Kidney (tissue), 14 donors: ENCODE data around the gene CBFA2T3. TPM values are rescaled to one million over a fixed set of nuclear protein-coding genes. Genes with fewer than 3 reads are reported as not detected.
A peak's percentile ranks its signal among the peaks of the same experiment; 100 is the strongest.

Experiments
- DNase-seq, 5 donors: peaks; one replicate each; pipeline ENCODE4 v3.0.0-alpha.2; 2013 to 2020
- FAIRE-seq: peaks from 2 replicates; lab custom pipeline; 2012; peaks lifted over from hg19 to GRCh38; lab: Jason Lieb, UNC
- H3K27ac ChIP-seq, 2 donors: one replicate each; pipeline ENCODE4 v1.7.0; 2013; ENCODE audit warnings: low read depth in 2 of 2, low read length in 2 of 2, inconsistent platforms in 1 of 2
- H3K27me3 ChIP-seq: one replicate; pipeline ENCODE4 v1.7.1; 2013; ENCODE audit warnings: low read length, inconsistent platforms; ENCODE audit not compliant: control insufficient read depth, insufficient read depth
- H3K36me3 ChIP-seq, 3 donors: one replicate each; pipeline versions ENCODE4 v1.7.0 to v1.7.1; 2013; ENCODE audit warnings: low read length in 3 of 3, control low read depth in 1 of 3, inconsistent platforms in 1 of 3; ENCODE audit not compliant: insufficient read depth in 3 of 3, control insufficient read depth in 2 of 3
- H3K4me1 ChIP-seq, 3 donors: one replicate each; pipeline versions ENCODE4 v1.7.0 to v1.7.1; 2013; ENCODE audit warnings: low read length in 3 of 3, inconsistent platforms in 1 of 3, low read depth in 1 of 3; ENCODE audit not compliant: control insufficient read depth in 2 of 3, insufficient read depth in 2 of 3
- H3K4me3 ChIP-seq, 3 donors: one replicate each; pipeline versions ENCODE4 v1.7.0 to v1.8.1; 2013; ENCODE audit warnings: low read length in 3 of 3, control low read depth in 1 of 3, inconsistent platforms in 1 of 3
- H3K9ac ChIP-seq, 3 donors: one replicate each; pipeline versions ENCODE4 v1.7.0 to v1.7.1; 2013; ENCODE audit warnings: low read length in 3 of 3, control low read depth in 1 of 3, inconsistent platforms in 1 of 3
- H3K9me3 ChIP-seq, 3 donors: one replicate each; pipeline versions ENCODE4 v1.7.0 to v1.7.1; 2013; ENCODE audit warnings: low read length in 3 of 3, control low read depth in 1 of 3, inconsistent platforms in 1 of 3; ENCODE audit not compliant: control insufficient read depth in 2 of 3, insufficient read depth in 1 of 3
- CTCF ChIP-seq: IDR thresholded peaks from 3 replicates; pipeline ENCODE4 v1.5.1; 2012; ENCODE audit warnings: mild to moderate bottlenecking, moderate library complexity, borderline replicate concordance; ENCODE audit not compliant: insufficient read depth; ENCODE audit errors: extremely low read depth
- intact Hi-C: fragments of 100-400 bp; cut with DNase I; formaldehyde crosslinking; loops from one replicate; pipeline ENCODE4 v1.11.1; 2022
- polyA plus RNA-seq: library from polyadenylated mRNA; stranded (reverse); fragments of 350-450 nt; fragmentation: Illumina TruSeq; extraction: RNeasy Lipid Tissue Mini Kit (QIAGEN cat#74804); gene quantifications from one replicate; pipeline ENCODE4 v1.2.3, GENCODE V29; 2014; ENCODE audit warnings: low read depth, low replicate concordance; ENCODE audit not compliant: insufficient read depth
- total RNA-seq: library from RNA; stranded (reverse); fragmentation: NEBNext Ultra II Directional; extraction: Animal tissue kit (Norgen Biotek cat#: 25700); gene quantifications from one replicate; pipeline ENCODE4 v1.2.1, GENCODE V29; 2021
- donor health status: control.
- donor health status: control.
- donor health status: control.
- donor health status: control.
- donor health status: control.
- donor health status: DM: yes; HTN: yes; CAD: no.
- donor health status: Normal renal cell carcinoma (clear cell type).

CBFA2T3 gene
- total and polyA plus RNA-seq, 2 donors from 2014 or later = 0.75 to 8.0 TPM

GRCh38 chr16:88830258-88830657, 146.7 kb downstream of the CBFA2T3 start:
- Histone ChIP-seq H3K36me3 (peaks cover 0 to 3% (median 0%) of the 10 kb centered on the region in 3 donors), H3K27me3 (no peaks in the 10 kb centered on the region), H3K4me3 (no peak overlapping the region), H3K9ac (no peak overlapping the region), H3K4me1 (no peaks in the 10 kb centered on the region), H3K27ac (no peak overlapping the region), H3K9me3 (no peaks in the 10 kb centered on the region)
- FAIRE-seq = no peak
- TF ChIP-seq CTCF = no peak
- peak in 4 of 5 donors; percentile 63 to 92 (median 85) for DNase-seq
- intact Hi-C loops = no loop called here

GRCh38 chr16:88828711-88829110, 148.3 kb downstream of the CBFA2T3 start:
- H3K27me3 ChIP-seq = no peaks in the 10 kb centered on the region
- no peak overlapping the region for H3K9ac ChIP-seq
- no peak overlapping the region for H3K27ac ChIP-seq
- FAIRE-seq (no peak), DNase-seq (no peak)
- H3K36me3 ChIP-seq = no peaks in the 10 kb centered on the region
- no peak overlapping the region for H3K4me3 ChIP-seq
- no peaks in the 10 kb centered on the region for H3K4me1 ChIP-seq
- no peak for TF ChIP-seq CTCF
- H3K9me3 ChIP-seq = no peaks in the 10 kb centered on the region
- intact Hi-C loops = no loop called here

- Histone ChIP-seq H3K9me3 (no peaks in the 10 kb centered on the region), H3K4me1 (no peaks in the 10 kb centered on the region), H3K4me3 (no peak overlapping the region), H3K9ac (no peak overlapping the region), H3K27ac (no peak overlapping the region), H3K27me3 (no peaks in the 10 kb centered on the region), H3K36me3 (peaks cover 0 to 2% (median 0%) of the 10 kb centered on the region in 3 donors)
- DNase-seq = no peak
- FAIRE-seq = no peak
- intact Hi-C loops = no loop called here
- no peak for TF ChIP-seq CTCF
Observed at GRCh38 chr16:88827727-88828126, 149.3 kb downstream of the CBFA2T3 start.
